ENCODE results near the gene KNOP1. TPM values are rescaled to one million over a fixed set of nuclear protein-coding genes. Genes with fewer than 3 reads are reported as not detected.

Gene KNOP1, protein sequence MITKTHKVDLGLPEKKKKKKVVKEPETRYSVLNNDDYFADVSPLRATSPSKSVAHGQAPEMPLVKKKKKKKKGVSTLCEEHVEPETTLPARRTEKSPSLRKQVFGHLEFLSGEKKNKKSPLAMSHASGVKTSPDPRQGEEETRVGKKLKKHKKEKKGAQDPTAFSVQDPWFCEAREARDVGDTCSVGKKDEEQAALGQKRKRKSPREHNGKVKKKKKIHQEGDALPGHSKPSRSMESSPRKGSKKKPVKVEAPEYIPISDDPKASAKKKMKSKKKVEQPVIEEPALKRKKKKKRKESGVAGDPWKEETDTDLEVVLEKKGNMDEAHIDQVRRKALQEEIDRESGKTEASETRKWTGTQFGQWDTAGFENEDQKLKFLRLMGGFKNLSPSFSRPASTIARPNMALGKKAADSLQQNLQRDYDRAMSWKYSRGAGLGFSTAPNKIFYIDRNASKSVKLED
- polyA plus RNA-seq (2012; ENCODE audit: missing spikeins), result 31.7 TPM

DNA sequence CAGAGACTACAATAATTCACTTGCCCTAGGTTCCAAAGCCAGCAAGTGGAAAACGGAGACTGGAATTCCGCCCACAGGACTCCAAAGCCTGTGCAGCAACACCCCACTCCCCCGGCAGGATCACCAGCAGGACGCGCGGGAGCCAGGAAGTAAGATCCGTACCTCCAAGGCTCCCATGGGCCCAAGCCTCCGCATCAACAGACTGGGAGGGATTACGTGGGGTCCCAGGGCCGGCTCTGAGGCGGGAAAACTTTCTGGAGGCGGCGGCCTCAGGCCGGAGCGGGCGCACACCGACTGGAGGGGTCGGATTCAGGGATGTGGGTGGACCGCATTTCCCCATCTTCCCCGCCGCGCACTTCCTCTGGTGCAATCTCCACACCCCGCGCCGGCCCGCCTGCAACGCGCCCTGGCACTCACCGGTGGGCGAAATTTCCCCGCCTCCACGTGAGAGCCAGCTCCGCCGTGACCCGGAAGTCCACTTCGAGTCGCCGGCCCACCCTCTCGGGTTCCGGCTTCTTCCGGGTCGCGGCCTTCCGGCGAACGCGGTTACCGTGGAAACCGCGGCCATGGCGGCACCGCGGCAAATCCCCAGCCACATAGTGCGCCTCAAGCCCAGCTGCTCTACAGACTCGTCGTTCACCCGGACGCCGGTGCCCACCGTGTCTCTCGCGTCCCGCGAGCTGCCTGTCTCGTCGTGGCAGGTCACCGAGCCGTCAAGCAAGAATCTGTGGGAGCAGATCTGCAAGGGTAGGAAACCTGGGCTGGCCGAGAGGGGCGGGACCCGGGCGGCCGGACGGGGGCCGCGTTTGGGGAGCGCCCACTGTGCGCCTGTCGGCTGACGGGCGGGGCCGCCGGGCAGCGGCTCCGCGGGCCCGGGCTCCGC is at the start of gene KNOP1, which contains the start of gene IQCK:
TSS of gene KNOP1 (minus strand) at position 487 of the 883 bp plus-strand sequence. CDS start 3,192 bp downstream, outside the sequence.
TSS of gene IQCK (plus strand) at position 531 of the 883 bp plus-strand sequence. CDS start at position 567, 36 bp downstream.
- DNase-seq (ENCODE audit: insufficient read length), result peak; percentile 97
- TF ChIP-seq POLR2A (IDR thresholded peaks at IDR 0.05; ENCODE audit: low read depth, low read length) (peak; percentile 72; the same call in 1 of the 2 replicates), POLR2AphosphoS5 (IDR thresholded peaks at IDR 0.05; ENCODE audit: low read depth, low read length) (no peak), TAF1 (IDR thresholded peaks at IDR 0.05; ENCODE audit: borderline replicate concordance, low read depth, low read length) (no peak)
- peak; percentile 85 for FAIRE-seq

GRCh38 chr16:19767497-19767896 is 49.5 kb upstream of the KNOP1 start:
- FAIRE-seq (no peak), DNase-seq (ENCODE audit: insufficient read length) (no peak)
- TF ChIP-seq POLR2AphosphoS5 (IDR thresholded peaks at IDR 0.05; ENCODE audit: low read depth, low read length), result no peak
- no peak for TF ChIP-seq POLR2A (IDR thresholded peaks at IDR 0.05; ENCODE audit: low read depth, low read length)
- no peak for TF ChIP-seq TAF1 (IDR thresholded peaks at IDR 0.05; ENCODE audit: borderline replicate concordance, low read depth, low read length)

- DNase-seq (ENCODE audit: insufficient read length), result no peak
Observed at GRCh38 chr16:19766988-19767387, 49.0 kb upstream of the KNOP1 start.

DNA sequence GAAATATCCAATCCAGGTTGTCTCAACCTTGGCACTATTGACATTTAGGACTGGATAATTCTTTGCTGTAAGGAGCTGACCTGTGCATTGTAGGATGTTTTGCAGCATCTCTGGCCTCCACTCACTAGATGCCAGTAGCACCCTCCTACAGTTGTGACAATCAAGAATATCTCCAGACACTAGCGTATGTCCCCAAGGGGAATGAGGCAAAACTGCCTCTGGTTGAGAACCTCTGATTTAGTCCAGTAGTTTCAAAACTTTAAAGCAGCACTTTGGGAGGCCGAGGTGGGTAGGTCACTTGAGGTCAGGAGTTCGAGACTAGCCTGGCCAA is 48.5 kb upstream of the KNOP1 start:
- no peak for FAIRE-seq
- DNase-seq (ENCODE audit: insufficient read length), result no peak
- TF ChIP-seq POLR2A (IDR thresholded peaks at IDR 0.05; ENCODE audit: low read depth, low read length), result no peak
- TF ChIP-seq POLR2AphosphoS5 (IDR thresholded peaks at IDR 0.05; ENCODE audit: low read depth, low read length), result no peak
- TF ChIP-seq TAF1 (IDR thresholded peaks at IDR 0.05; ENCODE audit: borderline replicate concordance, low read depth, low read length), result no peak

More at GRCh38 chr16:19766988-19767387, 49.0 kb upstream of the KNOP1 start:
- no peak for TF ChIP-seq POLR2AphosphoS5 (IDR thresholded peaks at IDR 0.05; ENCODE audit: low read depth, low read length)
- TF ChIP-seq POLR2A (IDR thresholded peaks at IDR 0.05; ENCODE audit: low read depth, low read length), result no peak
- TF ChIP-seq TAF1 (IDR thresholded peaks at IDR 0.05; ENCODE audit: borderline replicate concordance, low read depth, low read length), result no peak
- no peak for FAIRE-seq

DNA sequence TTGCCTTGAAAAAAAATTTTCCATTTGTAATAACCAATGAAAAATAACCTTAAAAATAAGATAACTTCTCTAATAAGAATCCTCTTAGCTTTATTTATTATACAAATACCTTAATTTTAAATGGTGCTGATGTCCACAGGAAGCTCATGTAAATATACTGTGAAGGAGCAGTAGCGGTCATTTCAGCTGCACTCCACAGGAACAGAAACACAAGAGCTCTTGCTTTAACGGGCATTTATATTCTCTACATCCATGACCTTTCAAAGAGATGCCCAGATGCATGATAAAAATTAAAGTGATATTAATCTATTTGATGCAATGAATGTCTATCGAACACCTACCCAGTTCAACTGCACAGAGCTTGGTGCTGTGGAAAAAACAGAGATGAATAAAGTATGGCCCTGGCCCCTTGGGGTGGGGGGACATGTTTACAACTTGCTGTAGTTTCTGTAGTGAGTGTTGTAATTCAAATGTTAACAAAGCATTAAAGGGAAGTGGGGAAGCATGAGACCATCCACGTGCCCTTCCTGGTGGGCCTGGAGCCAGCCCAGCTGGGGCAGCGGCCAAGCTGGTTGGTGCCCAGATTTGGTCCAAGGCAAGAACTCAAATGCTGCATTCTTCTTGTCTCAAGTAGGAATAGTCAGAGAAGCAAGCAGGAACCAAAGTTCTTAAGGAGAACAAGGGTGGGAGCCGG is 48.0 kb upstream of the KNOP1 start:
- no peak for FAIRE-seq
- no peak for TF ChIP-seq TAF1 (IDR thresholded peaks at IDR 0.05; ENCODE audit: borderline replicate concordance, low read depth, low read length)
- no peak for TF ChIP-seq POLR2AphosphoS5 (IDR thresholded peaks at IDR 0.05; ENCODE audit: low read depth, low read length)
- TF ChIP-seq POLR2A (IDR thresholded peaks at IDR 0.05; ENCODE audit: low read depth, low read length), result no peak
- DNase-seq (ENCODE audit: insufficient read length), result no peak

DNA sequence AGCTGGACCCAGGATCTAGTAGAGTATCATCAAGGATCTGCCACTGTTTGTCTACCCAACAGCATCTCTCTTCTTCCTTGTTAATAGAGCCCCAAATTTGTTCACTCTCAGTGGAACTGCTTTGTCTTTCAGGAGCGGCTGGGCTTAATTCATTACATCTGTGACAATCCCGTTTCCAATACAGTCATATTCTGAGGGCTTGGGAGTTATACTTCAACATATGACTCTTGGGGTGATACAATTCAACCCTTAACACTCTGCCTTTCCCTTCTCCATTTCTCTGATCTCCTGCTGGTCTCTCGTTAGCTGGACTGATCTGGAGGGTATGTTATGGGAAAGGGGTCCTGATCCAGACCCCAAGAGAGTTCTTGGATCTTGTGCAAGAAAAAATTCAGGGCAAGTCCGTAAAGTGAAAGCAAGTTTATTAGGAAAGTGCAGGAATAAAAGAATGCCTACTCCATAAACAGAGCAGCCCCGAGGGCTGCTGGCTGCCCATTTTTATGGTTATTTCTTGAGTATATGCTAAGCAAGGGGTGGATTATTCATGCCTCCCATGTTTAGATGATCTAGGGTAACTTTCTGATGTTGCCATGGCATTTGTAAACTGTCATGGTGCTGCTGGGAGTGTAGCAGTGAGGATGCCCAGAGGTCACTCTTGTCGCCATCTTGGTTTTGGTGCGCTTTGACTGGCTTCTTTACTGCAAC is 42.5 kb upstream of the KNOP1 start:
- no peak for DNase-seq (ENCODE audit: insufficient read length)
- no peak for FAIRE-seq
- TF ChIP-seq POLR2AphosphoS5 (IDR thresholded peaks at IDR 0.05; ENCODE audit: low read depth, low read length), result no peak
- TF ChIP-seq POLR2A (IDR thresholded peaks at IDR 0.05; ENCODE audit: low read depth, low read length), result no peak
- no peak for TF ChIP-seq TAF1 (IDR thresholded peaks at IDR 0.05; ENCODE audit: borderline replicate concordance, low read depth, low read length)

DNA sequence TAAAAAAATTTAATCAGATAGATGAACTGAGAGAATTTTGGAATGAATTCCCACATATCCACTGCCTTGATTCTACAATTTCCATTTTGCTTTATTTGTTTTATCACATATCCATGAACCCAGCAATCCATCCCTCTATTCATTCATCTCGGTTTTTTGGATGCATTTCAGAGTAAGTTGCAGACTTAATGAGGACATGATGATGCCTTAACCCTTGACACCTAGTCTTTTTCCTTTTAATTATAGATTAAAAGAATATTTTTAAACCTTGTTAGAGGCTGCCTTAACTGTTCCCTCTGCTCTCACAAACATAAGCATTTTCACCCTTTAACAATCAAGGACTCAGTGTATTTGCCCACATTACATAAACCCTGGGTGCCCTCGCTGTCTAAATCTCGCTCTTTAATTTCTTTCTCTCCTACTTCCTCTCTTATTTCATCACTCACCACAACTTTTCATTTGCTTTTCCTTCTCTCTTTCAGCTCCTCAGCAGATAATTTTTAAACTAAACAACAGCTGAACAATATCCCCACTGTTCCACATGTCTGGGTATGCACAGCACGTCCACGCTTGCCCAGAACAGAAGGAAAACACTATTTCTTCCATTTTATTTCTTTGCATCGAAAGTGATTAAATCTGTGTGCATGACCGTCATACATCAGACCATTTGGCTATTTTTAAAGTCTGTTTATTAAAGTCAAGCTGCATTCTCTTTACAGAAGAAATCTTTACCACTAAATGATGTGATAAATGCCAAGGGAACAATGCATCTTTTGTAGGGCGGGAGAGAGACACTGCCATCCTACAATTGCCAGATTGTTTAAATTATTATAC is 40.0 kb upstream of the KNOP1 start:
- no peak for FAIRE-seq

DNA sequence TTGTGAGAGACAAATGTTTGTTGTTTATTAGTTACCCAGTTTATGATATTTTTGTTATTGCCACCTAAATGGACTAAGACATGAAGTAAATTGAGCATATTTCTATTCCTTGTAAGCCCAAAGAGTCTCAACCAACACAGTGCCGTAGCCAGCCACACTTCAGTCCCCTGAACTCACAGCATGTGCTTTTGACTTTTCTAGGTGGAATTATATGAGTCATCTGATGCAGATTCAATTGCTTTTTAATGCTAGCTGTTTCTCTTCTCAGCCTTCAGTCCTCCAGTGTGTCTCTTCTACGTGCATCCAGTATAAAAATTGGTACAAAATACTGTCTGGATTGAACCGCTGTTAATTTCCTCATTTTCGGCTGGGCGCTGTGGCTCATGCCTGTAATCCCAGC is 39.0 kb upstream of the KNOP1 start:
- TF ChIP-seq POLR2AphosphoS5 (IDR thresholded peaks at IDR 0.05; ENCODE audit: low read depth, low read length) (no peak), TAF1 (IDR thresholded peaks at IDR 0.05; ENCODE audit: borderline replicate concordance, low read depth, low read length) (no peak), POLR2A (IDR thresholded peaks at IDR 0.05; ENCODE audit: low read depth, low read length) (no peak)
- DNase-seq (ENCODE audit: insufficient read length) (no peak), FAIRE-seq (no peak)

More for the DNA sequence above, 40.0 kb upstream of the KNOP1 start:
- no peak for DNase-seq (ENCODE audit: insufficient read length)
- TF ChIP-seq POLR2A (IDR thresholded peaks at IDR 0.05; ENCODE audit: low read depth, low read length) (no peak), TAF1 (IDR thresholded peaks at IDR 0.05; ENCODE audit: borderline replicate concordance, low read depth, low read length) (no peak), POLR2AphosphoS5 (IDR thresholded peaks at IDR 0.05; ENCODE audit: low read depth, low read length) (no peak)

- TF ChIP-seq POLR2A (IDR thresholded peaks at IDR 0.05; ENCODE audit: low read depth, low read length), result no peak
- TF ChIP-seq TAF1 (IDR thresholded peaks at IDR 0.05; ENCODE audit: borderline replicate concordance, low read depth, low read length), result no peak
- no peak for TF ChIP-seq POLR2AphosphoS5 (IDR thresholded peaks at IDR 0.05; ENCODE audit: low read depth, low read length)
- DNase-seq (ENCODE audit: insufficient read length), result no peak
- no peak for FAIRE-seq
Observed at GRCh38 chr16:19755268-19755667, 37.2 kb upstream of the KNOP1 start.
